Measurements from ENCODE around the gene GARRE1. TPM values are rescaled to one million over a fixed set of nuclear protein-coding genes. Genes with fewer than 3 reads are reported as not detected.
A peak's percentile ranks its signal among the peaks of the same experiment; 100 is the strongest.

The GARRE1 gene
- polyA plus RNA-seq, 2 of the 4 experiments (the other 2 are of a cell fraction), result 9.6 to 20.0 TPM

- TF ChIP-seq ATOH8 (CRISPR knock-in tag; IDR thresholded peaks at IDR 0.05; ENCODE audit: low read depth), result no peak
Measured at GRCh38 chr19:34287662-34288140, 33.3 kb downstream of the GARRE1 start (continued).

- 90% methylated on average over 4 of the region's 4 CpGs for WGBS (ENCODE audit: missing lambda C conversion rate)
- Histone ChIP-seq H3K4me2 (no peak overlapping the region), H3K27ac (no peak overlapping the region), H3K9me3 (0 out of 3 replicates have a peak, but pooled peaks cover 3% of the 10 kb centered on the region), H3K4me1 (no peaks in the 10 kb centered on the region), H3K4me3 (no peak overlapping the region)
- no peak for FAIRE-seq
- ChIA-PET POLR2A (no interaction called here), CTCF (interaction anchor here (1.2 to 1.8 kb wide), 2 partner anchors 10 to 22 kb away, joined by 3 to 4 read pairs; no protein-coding TSS in a partner anchor)
- ATAC-seq, result peak in 1 of 2 experiments; percentile 32; a peak in 1 of 6 replicates
- no peak for DNase-seq (ENCODE audit: low read depth in 1 of 2, low spot score in 1 of 2)
- no peak for TF ChIP-seq MAX (IDR thresholded peaks at IDR 0.05)
- TF ChIP-seq NFE2L2 (conservative IDR thresholded peaks at IDR 0.05; ENCODE audit: low read length), result no peak
- no peak for TF ChIP-seq EHMT2 (IDR thresholded peaks at IDR 0.05; ENCODE audit: low read depth)
- TF ChIP-seq HMGXB4 (CRISPR knock-in tag; IDR thresholded peaks at IDR 0.05; ENCODE audit: borderline replicate concordance), result no peak
- no peak for TF ChIP-seq KDM1A (IDR thresholded peaks at IDR 0.05; ENCODE audit: low read depth)
- no peak for TF ChIP-seq TFCP2L1 (CRISPR knock-in tag; IDR thresholded peaks at IDR 0.05)
- TF ChIP-seq KDM5A (IDR thresholded peaks at IDR 0.05), result no peak
- TF ChIP-seq EP300 (IDR thresholded peaks at IDR 0.05), result no peak
- TF ChIP-seq FOXS1 (CRISPR knock-in tag; IDR thresholded peaks at IDR 0.05), result no peak
- TF ChIP-seq ZC3H11A (IDR thresholded peaks at IDR 0.05), result no peak
- TF ChIP-seq TP53 (CRISPR knock-in tag; IDR thresholded peaks at IDR 0.05), result no peak
- TF ChIP-seq SREBF2 (IDR thresholded peaks at IDR 0.05), result no peak
- no peak for TF ChIP-seq ZNF302 (CRISPR knock-in tag; IDR thresholded peaks at IDR 0.05)
- TF ChIP-seq E2F6 (IDR thresholded peaks at IDR 0.05; ENCODE audit: borderline replicate concordance, low read depth), result no peak
- no peak for TF ChIP-seq BCL3 (IDR thresholded peaks at IDR 0.05)
- TF ChIP-seq NR3C1 (IDR thresholded peaks at IDR 0.05), result no peak
- TF ChIP-seq ESRRA (IDR thresholded peaks at IDR 0.05; ENCODE audit: borderline replicate concordance, low read length), result no peak
- TF ChIP-seq HOXB5 (CRISPR knock-in tag; IDR thresholded peaks at IDR 0.05), result no peak
- TF ChIP-seq FOSB (CRISPR knock-in tag; IDR thresholded peaks at IDR 0.05), result no peak
Measured at GRCh38 chr19:34288381-34288780, 34.0 kb downstream of the GARRE1 start.

GRCh38 chr19:34291235-34291634 lies 36.9 kb downstream of the GARRE1 start:
- H3K4me3 ChIP-seq, result no peak overlapping the region
- POLR2A ChIA-PET, result no interaction called here
- DNase-seq (ENCODE audit: low read depth in 1 of 2, low spot score in 1 of 2) (no peak), ATAC-seq (no peak), FAIRE-seq (no peak)
- no peak overlapping the region for H3K4me2 ChIP-seq
- 76% methylated on average over 2 of the region's 2 CpGs for WGBS (ENCODE audit: missing lambda C conversion rate)
- 0 out of 3 replicates have a peak, but pooled peaks cover 3% of the 10 kb centered on the region for H3K9me3 ChIP-seq
- peaks cover 7% of the 10 kb centered on the region; the same call in 2 of the 3 replicates for H3K4me1 ChIP-seq
- CTCF ChIA-PET, result interaction anchor here (0.5 to 2.0 kb wide), 5 partner anchors 10 to 555 kb away, joined by 3 to 8 read pairs (median 6); no protein-coding TSS in a partner anchor
- no peak overlapping the region for H3K27ac ChIP-seq
- TF ChIP-seq NR3C1 (IDR thresholded peaks at IDR 0.05) (no peak), PBX3 (IDR thresholded peaks at IDR 0.05) (no peak), FOSB (CRISPR knock-in tag; IDR thresholded peaks at IDR 0.05) (no peak), ELK1 (IDR thresholded peaks at IDR 0.05; ENCODE audit: low read depth, low read length) (no peak), KDM5A (IDR thresholded peaks at IDR 0.05) (no peak), MAX (IDR thresholded peaks at IDR 0.05) (no peak), CHD4 (IDR thresholded peaks at IDR 0.05; ENCODE audit: borderline replicate concordance) (no peak), RFX5 (IDR thresholded peaks at IDR 0.05) (no peak)

Measured in A549 (cell line).